Measurements from ENCODE around the gene VPS33B. TPM values are rescaled to one million over a fixed set of nuclear protein-coding genes. Genes with fewer than 3 reads are reported as not detected.

The VPS33B gene
- total and polyA plus RNA-seq, 2 of the 13 experiments (the other 11 are each of a cell fraction or from before 2014, with no cell fraction given) = 15.8 to 16.5 TPM

- no peak; a peak in 1 of 4 replicates for TF ChIP-seq KLF16 (CRISPR knock-in tag; IDR thresholded peaks at IDR 0.05)
Measured at GRCh38 chr15:90994417-90995311, 27.7 kb downstream of the VPS33B start, which contains the start of gene PRC1 (continued).

- Histone ChIP-seq H3K27ac (ENCODE audit: extremely low read length, insufficient read depth, low read length) (peak overlapping the region; percentile 93), H3K9ac (ENCODE audit: insufficient read depth, low read depth, low read length) (peak overlapping the region; percentile 99), H4K20me1 (ENCODE audit: insufficient read depth, low read length) (peaks cover 1% of the 10 kb centered on the region; the same call in 1 of the 2 replicates), H3K9me3 (ENCODE audit: low read length) (no peaks in the 10 kb centered on the region), H3K79me2 (ENCODE audit: insufficient read depth, low read length) (peaks cover 59% of the 10 kb centered on the region), H3K4me1 (ENCODE audit: insufficient read depth, low read length) (peaks cover 28% of the 10 kb centered on the region), H3K4me3 (replicated peaks in 1 of 3; ENCODE audit: insufficient read depth in 1 of 3, low read depth in 2 of 3, low read length in 3 of 3) (peak overlapping the region; percentile 94 to 100 (median 99)), H3K27me3 (ENCODE audit: control insufficient read depth in 1 of 2, insufficient read depth in 2 of 2, low read length in 2 of 2) (no peaks in the 10 kb centered on the region), H3K4me2 (ENCODE audit: low read depth, low read length) (peak overlapping the region; percentile 72; the same call in 1 of the 2 replicates), H2AFZ (ENCODE audit: low read length) (no peak overlapping the region), H3K36me3 (replicated peaks in 1 of 2; ENCODE audit: control insufficient read depth in 1 of 2, insufficient read depth in 2 of 2, low read length in 2 of 2) (peaks cover 4 to 11% of the 10 kb centered on the region in 2 experiments; a peak in 2 of 5 replicates)
- FAIRE-seq (no peak), DNase-seq (ENCODE audit: low spot score) (no peak), ATAC-seq (peak; percentile 15)
- no TSS peak for BruUV-seq (replicated peaks)
- 0% methylated on average over 3 of the region's 50 CpGs for WGBS (ENCODE audit: low lambda C conversion rate)
- POLR2A ChIA-PET = interaction anchor here (0.7 to 1.1 kb wide), 4 partner anchors 10 to 63 kb away, joined by 3 to 5 read pairs (median 4); partner anchors contain the start of gene UNC45A
- in situ Hi-C loops (cut with HindIII; ENCODE audit: extremely low pct_ligation_motif_present, low pct_unique_long_range_greater_than_20kb) (no loop called here), intact Hi-C loops (cut with micrococcal nuclease; ENCODE audit: unreplicated experiment) (loop anchor here (10.0 kb wide), 1 partner anchor 59 kb away; the partner anchor contains the start of genes HDDC3 and UNC45A)
- CTCF ChIA-PET (ENCODE audit: low intra/inter-chr PET ratio, low total read pairs) = no interaction called here
- TF ChIP-seq KLF11 (CRISPR knock-in tag; IDR thresholded peaks at IDR 0.05) (no peak), MAFG (CRISPR knock-in tag; IDR thresholded peaks at IDR 0.05) (no peak), IKZF5 (CRISPR knock-in tag; IDR thresholded peaks at IDR 0.05) (no peak), ZNF790 (CRISPR knock-in tag; IDR thresholded peaks at IDR 0.05; ENCODE audit: borderline replicate concordance) (0 out of 2 replicates have a peak, but pooled peaks have one; percentile 34), ZNF451 (CRISPR knock-in tag; IDR thresholded peaks at IDR 0.05) (no peak), ELF3 (CRISPR knock-in tag; IDR thresholded peaks at IDR 0.05) (no peak), ZBTB7A (CRISPR knock-in tag; IDR thresholded peaks at IDR 0.05) (0 out of 2 replicates have a peak, but pooled peaks have one; percentile 29), FOXC1 (CRISPR knock-in tag; IDR thresholded peaks at IDR 0.05; ENCODE audit: borderline replicate concordance) (no peak), ZNF234 (CRISPR knock-in tag; conservative IDR thresholded peaks at IDR 0.05) (0 out of 2 replicates have a peak, but pooled peaks have one; percentile 33), MEIS2 (CRISPR knock-in tag; IDR thresholded peaks at IDR 0.05) (peak; percentile 5; the same call in 1 of the 2 replicates), ZNF3 (CRISPR knock-in tag; IDR thresholded peaks at IDR 0.05) (no peak), ZNF776 (CRISPR knock-in tag; IDR thresholded peaks at IDR 0.05) (peak; percentile 44; the same call in 1 of the 2 replicates), ATF4 (CRISPR knock-in tag; IDR thresholded peaks at IDR 0.05) (no peak), ZNF232 (CRISPR knock-in tag; IDR thresholded peaks at IDR 0.05; ENCODE audit: borderline replicate concordance) (peak; percentile 25; the same call in 1 of the 2 replicates), SAFB2 (CRISPR knock-in tag; IDR thresholded peaks at IDR 0.05; ENCODE audit: borderline replicate concordance, low read depth) (peak; percentile 59; the same call in 1 of the 2 replicates), ZNF768 (CRISPR knock-in tag; IDR thresholded peaks at IDR 0.05) (0 out of 2 replicates have a peak, but pooled peaks have one; percentile 26), HES4 (CRISPR knock-in tag; IDR thresholded peaks at IDR 0.05; ENCODE audit: borderline replicate concordance) (peak; percentile 44; the same call in 1 of the 2 replicates), GFI1 (CRISPR knock-in tag; IDR thresholded peaks at IDR 0.05; ENCODE audit: borderline replicate concordance) (no peak), CHD4 (IDR thresholded peaks at IDR 0.05; ENCODE audit: borderline replicate concordance, low read length) (no peak), ZNF20 (CRISPR knock-in tag; IDR thresholded peaks at IDR 0.05) (0 out of 2 replicates have a peak, but pooled peaks have one; percentile 29)
Measured at GRCh38 chr15:90994059-90994416, 28.4 kb downstream of the VPS33B start.
